Esophagus squamous epithelium (tissue), 5 donors: ENCODE data around the gene LMBRD1. TPM values are rescaled to one million over a fixed set of nuclear protein-coding genes. Genes with fewer than 3 reads are reported as not detected.

Source experiments
- DNase-seq: peaks from one replicate; lab custom pipeline; 2025; lab: John Stamatoyannopoulos, UW
- H3K27ac ChIP-seq, 4 donors: fragments of 200-600 bp; sonication (generic); one replicate each; pipeline ENCODE4 v1.5.1; 2016 to 2019; ENCODE audit warnings: mild to moderate bottlenecking in 1 of 4
- H3K27me3 ChIP-seq, 4 donors: fragments of 200-600 bp; sonication (generic); 1 replicate in 3 of 4; 2 replicates in 1 of 4; pipeline versions ENCODE4 v1.5.1 to v1.6.0; 2017 to 2021; ENCODE audit warnings: antibody characterized with exemption in 1 of 4
- H3K36me3 ChIP-seq, 3 donors: fragments of 200-600 bp; sonication (generic); one replicate each; pipeline ENCODE4 v1.5.1; 2016 to 2019
- H3K4me1 ChIP-seq, 3 donors: fragments of 200-600 bp; sonication (generic); one replicate each; pipeline ENCODE4 v1.5.1; 2017 to 2019
- H3K4me3 ChIP-seq, 4 donors: fragments of 200-600 bp; sonication (generic); 1 replicate in 3 of 4; 2 replicates in 1 of 4; pipeline ENCODE4 v1.5.1; 2016 to 2019; ENCODE audit warnings: mild to moderate bottlenecking in 2 of 4, moderate library complexity in 1 of 4
- H3K9me3 ChIP-seq, 3 donors: fragments of 200-600 bp; sonication (generic); one replicate each; pipeline ENCODE4 v1.5.1; 2016 to 2019
- POLR2A ChIP-seq, 4 donors: fragments of 450-650 bp; IDR thresholded peaks; one replicate each; pipeline ENCODE4 v1.6.1; 2017; ENCODE audit warnings: antibody characterized with exemption in 4 of 4, mild to moderate bottlenecking in 4 of 4, moderate library complexity in 3 of 4
- WGBS, 2 donors: methylation state at CpG; one replicate each; pipeline ENCODE4 v1.1.5; 2018; 5-methylcytosine and 5-hydroxymethylcytosine counted together
- intact Hi-C: fragments of 100-400 bp; cut with DNase I; formaldehyde crosslinking; loops from one replicate; pipeline ENCODE4 v1.15.0; 2022
- total RNA-seq, 4 donors: library from RNA; depleted of rRNA; stranded (reverse); fragments of >200 nt; gene quantifications; one replicate each; pipeline ENCODE4 v1.1.0, GENCODE V29; 2016
- TF ChIP-seq, protein P1 (sequence below), 6 experiments: fragments of 450-650 bp in 4 of 6; fragments of 200-600 bp in 2 of 6; sonication (generic) in 2 of 6; IDR thresholded peaks; one replicate each; pipeline ENCODE4 v1.5.1; 2016 to 2019; ENCODE audit warnings: antibody characterized with exemption in 6 of 6, mild to moderate bottlenecking in 4 of 6, moderate library complexity in 4 of 6
- donor health status: DM: yes; HTN: yes; CAD: no.

LMBRD1 gene
- total RNA-seq, 4 donors from 2014 or later: 23.0 to 50.6 (median 41.1) TPM

DNA sequence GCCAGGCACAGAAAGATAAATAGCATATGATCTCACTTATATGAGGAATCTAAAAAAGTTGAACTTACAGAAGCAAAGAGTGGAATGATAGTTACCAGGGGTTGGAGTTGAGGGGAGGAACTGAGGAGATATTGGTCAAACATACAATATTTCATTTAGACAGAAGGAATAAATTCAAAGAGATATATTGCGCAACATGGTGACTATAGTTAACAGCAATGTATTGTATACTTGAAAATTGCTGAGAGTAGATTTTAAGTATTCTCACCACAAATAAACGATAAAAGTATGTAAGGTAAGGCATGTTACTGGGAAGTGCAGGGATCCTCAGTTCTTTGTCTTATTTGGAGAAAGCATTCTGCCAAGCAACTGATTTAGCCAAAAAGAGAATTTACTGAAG is 171.9 kb downstream of the LMBRD1 start:
- Histone ChIP-seq H3K27me3 (no peaks in the 10 kb centered on the region), H3K36me3 (no peaks in the 10 kb centered on the region), H3K4me3 (no peak overlapping the region), H3K27ac (no peak overlapping the region), H3K9me3 (no peaks in the 10 kb centered on the region), H3K4me1 (no peaks in the 10 kb centered on the region)
- intact Hi-C loops: no loop called here
- no peak for DNase-seq
- 56 to 77% methylated on average over 2 of the region's 2 CpGs for WGBS, 2 donors
- TF ChIP-seq, protein P1, sequence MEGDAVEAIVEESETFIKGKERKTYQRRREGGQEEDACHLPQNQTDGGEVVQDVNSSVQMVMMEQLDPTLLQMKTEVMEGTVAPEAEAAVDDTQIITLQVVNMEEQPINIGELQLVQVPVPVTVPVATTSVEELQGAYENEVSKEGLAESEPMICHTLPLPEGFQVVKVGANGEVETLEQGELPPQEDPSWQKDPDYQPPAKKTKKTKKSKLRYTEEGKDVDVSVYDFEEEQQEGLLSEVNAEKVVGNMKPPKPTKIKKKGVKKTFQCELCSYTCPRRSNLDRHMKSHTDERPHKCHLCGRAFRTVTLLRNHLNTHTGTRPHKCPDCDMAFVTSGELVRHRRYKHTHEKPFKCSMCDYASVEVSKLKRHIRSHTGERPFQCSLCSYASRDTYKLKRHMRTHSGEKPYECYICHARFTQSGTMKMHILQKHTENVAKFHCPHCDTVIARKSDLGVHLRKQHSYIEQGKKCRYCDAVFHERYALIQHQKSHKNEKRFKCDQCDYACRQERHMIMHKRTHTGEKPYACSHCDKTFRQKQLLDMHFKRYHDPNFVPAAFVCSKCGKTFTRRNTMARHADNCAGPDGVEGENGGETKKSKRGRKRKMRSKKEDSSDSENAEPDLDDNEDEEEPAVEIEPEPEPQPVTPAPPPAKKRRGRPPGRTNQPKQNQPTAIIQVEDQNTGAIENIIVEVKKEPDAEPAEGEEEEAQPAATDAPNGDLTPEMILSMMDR (IDR thresholded peaks at IDR 0.05): no peak
- no peak for TF ChIP-seq POLR2A (IDR thresholded peaks at IDR 0.05)

Other genes with a start within 250 kb of the LMBRD1 start
- under 1 TPM in 1 of 4 donors, not detected in 3; 0.19 TPM for gene COL19A1, start 69.5 kb upstream of the LMBRD1 start, total RNA-seq